Left kidney (tissue), 8 donors: ENCODE results near the gene CLEC4A. TPM values are rescaled to one million over a fixed set of nuclear protein-coding genes. Genes with fewer than 3 reads are reported as not detected.
"Not testable (repeated sequence)": the region's sequence is repeated elsewhere in the genome, so short reads cannot be mapped to it uniquely, and the experiment has no call there.

ENCODE experiments used
- DNase-seq: peaks from one replicate; pipeline ENCODE4 v3.0.0-alpha.2; 2013
- long read RNA-seq, 8 donors: transcript quantifications; one replicate each; lab custom pipeline, GENCODE V29; 2026
- polyA plus RNA-seq: library from polyadenylated mRNA; unstranded; fragments of 120-200 nt; gene quantifications from one replicate; pipeline ENCODE4 v1.2.1, GENCODE V29; 2013; ENCODE audit not compliant: insufficient read length

CLEC4A gene
- polyA plus RNA-seq: 3.5 TPM
- long read RNA-seq, donor 1: 0 reads
- long read RNA-seq, donor 2, partial matches to known transcripts: 0 of 2 reads
- long read RNA-seq, donor 2, other reads (novel, unspliced or antisense): 0 of 2 reads
- long read RNA-seq, donor 3: 0 reads
- long read RNA-seq, donor 4: 0 reads
- long read RNA-seq, donor 5, partial matches to known transcripts: 0 of 3 reads
- long read RNA-seq, donor 5, other reads (novel, unspliced or antisense): 0 of 3 reads
- long read RNA-seq, donor 6: 0 reads
- long read RNA-seq, donor 7: 0 reads
- long read RNA-seq, donor 8: 0 reads

GRCh38 chr12:8123124-8123912 is at the start of gene CLEC4A:
CLEC4A (plus strand) TSS chr12:8123617; CDS start chr12:8123879, 262 bp downstream.
- no peak for DNase-seq

DNA sequence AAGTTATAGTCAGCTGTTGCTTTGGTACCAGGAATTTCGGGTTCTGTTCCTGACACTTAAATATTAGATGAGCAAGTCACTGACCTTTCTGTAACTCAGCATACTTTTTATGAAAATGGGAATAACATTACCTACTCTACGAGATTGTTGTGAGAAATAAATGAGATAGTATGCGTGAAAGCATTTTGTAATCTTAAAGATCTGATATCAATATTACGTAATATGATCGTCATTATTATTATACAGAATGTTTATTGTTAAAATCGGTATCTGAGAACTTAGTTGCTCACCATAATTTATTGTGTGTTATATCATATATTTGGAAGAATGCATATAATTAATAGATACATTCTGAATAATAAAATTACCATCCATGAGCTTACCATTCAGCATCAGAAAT is 47.5 kb upstream of the CLEC4A start:
- DNase-seq: no peak

GRCh38 chr12:8076366-8076765 is 47.1 kb upstream of the CLEC4A start:
- no peak for DNase-seq

GRCh38 chr12:8077207-8077606 is 46.2 kb upstream of the CLEC4A start:
- peak; percentile 36 for DNase-seq

DNA sequence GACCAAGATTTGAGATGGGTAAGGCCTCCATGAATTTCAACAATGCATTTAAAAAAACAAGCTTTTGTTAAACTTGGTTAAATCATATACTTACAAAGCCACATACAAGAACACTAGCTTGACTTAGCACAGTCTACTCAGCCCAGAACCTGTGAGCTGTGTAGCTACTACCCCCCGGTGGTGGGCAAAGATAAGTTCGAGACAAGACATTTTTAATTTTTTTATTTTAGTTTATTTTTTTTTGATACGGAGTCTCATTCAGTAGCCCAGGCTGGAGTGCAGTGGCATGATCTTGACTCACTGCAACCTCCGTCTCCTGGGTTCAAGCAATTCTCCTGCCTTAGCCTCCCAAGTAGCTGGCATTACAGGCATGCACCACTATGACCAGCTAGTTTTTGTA is 45.0 kb upstream of the CLEC4A start:
- DNase-seq: peak; percentile 24

DNA sequence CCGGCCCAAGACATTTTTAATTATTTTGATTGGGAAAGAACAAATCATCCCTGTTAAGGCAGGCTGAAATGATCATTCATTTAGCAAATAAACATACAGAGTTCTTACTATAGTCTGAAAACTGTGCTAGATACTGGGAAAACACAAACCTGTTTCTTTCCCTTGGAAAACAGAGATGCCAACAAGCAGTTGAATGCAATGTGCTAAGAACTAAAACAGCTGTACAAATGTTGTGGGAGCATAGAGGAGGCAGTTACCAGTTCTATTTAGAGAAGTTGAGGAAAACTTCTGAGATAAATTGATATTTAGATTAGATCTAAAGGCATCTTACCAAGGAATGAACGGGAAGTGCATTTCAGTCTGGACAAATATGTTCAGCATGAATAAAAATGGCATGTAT is 44.5 kb upstream of the CLEC4A start:
- DNase-seq: no peak

DNA sequence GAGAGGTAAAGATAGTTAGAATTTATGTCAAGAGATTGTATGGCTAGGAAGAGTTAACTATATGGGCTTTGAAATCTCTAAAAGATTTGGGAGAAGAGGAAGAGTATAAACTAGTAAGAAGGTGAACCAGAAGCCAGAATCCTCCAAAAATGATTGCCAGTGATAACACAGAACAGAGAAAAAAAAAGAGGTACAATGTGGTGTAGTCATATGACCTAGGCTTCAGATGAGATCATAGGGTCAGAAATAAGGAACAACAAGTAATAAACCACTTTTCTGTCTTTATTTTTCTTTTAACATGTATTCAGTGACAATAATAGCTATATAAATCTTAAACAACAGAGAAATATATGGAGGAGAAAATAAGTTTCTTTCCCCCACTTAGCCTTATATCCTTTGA is 43.3 kb upstream of the CLEC4A start:
- no peak for DNase-seq

- peak; percentile 19 for DNase-seq
Measured at GRCh38 chr12:8081251-8081920, 42.0 kb upstream of the CLEC4A start.

DNA sequence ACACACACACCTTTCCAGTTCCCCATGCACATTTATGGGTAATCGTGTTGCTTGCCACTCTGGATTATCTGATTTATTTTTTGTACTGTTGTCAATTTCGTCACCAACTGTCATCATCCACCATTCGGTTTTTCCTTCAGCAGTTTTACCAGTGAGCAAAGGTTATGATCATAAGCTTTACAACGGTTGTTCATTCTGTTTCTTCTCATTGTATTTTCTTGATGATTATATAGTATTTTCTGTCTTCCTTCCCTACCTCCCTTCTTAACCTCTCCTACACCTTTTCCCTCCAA is 40.7 kb upstream of the CLEC4A start:
- DNase-seq: no peak

GRCh38 chr12:8084351-8084750 is 39.1 kb upstream of the CLEC4A start:
- DNase-seq: not testable (repeated sequence)

DNA sequence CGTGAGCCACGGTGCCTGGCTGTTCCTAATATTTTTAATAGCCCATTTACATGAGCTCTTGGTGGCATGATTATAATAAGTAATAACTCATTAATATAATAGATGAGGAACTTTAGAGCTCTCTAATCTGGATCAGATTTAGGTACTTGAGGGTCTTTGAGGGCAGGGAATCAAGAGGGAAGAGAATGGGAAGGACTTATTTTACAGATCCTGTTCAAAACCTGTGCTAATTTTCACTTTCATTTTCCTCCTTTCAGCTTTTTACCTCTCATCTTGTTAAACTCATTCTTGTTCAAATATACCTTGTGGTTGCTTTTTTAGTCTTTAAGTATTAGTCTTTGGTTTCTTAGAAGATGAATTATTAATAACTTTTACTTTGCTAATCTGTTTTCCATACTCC is 35.8 kb upstream of the CLEC4A start:
- no peak for DNase-seq

DNA sequence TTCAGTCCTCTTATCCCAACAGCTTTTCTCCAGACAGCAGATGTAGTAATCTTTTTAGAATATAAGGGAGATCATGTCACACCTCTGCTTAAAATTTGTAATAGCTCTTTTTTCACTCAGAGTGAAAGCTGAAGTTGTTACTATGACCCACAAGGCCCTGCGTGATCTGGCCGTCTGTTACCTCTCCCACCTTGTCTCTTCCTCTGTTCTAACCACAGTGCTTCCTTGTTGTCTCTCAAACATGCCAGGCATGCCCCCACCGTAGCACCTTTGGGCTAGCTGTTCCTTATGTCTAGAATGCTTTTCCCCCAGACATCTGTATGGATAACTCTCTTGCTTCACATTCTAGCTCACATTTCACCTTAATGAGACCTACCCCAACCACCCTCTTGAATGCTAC is 34.8 kb upstream of the CLEC4A start:
- no peak for DNase-seq

DNA sequence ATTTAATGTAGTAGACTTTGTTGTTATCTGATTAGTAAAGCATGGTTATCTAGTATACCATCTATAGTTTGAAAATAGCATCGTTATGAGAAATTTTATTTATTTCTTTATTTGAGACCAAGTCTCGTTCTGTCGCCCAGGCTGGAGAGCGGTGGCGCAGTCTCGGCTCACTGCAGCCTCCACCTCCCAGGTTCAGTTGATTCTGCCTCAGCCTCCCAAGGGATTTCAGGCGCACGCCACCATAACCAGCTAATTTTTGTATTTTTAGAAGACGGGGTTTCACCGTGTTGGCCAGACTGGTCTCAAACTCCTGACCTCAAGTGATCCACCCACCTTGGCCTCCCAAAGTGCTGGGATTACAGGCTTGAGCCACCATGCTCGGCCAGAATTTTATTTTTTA is 34.1 kb upstream of the CLEC4A start:
- not testable (repeated sequence) for DNase-seq

- DNase-seq: no peak
Measured at GRCh38 chr12:8089716-8090115, 33.7 kb upstream of the CLEC4A start.

- no peak for DNase-seq
Measured at GRCh38 chr12:8093291-8093690, 30.1 kb upstream of the CLEC4A start.

DNA sequence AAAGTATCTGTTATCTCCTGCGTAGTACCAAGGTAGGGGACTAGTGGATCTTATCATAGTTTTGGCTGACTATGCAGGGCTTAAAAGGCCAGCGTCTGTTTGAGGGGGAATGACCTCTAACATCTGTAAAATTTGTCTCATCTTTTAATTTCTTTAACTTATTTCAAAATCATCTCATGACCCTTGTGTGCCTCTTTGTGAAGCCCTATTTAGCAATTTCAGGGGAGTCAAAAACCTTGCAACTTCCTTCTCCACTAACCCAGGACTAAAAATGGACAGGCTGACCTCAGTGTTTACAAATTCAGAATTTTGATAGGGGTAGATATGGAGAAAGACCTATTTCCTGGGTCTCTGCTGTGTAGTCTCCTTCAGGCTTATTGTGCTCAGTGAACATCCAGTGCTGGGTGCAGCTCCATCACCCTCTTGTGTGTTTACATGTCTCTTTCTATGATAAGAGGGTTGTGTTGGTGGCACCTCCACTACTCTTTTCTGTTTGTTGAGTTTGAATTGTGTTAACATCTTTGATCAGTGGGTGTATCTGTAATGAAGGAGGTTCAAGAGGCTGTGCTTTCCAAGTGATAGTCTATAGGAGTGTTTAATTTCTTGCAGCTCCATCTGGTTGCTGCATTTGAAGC is 27.0 kb upstream of the CLEC4A start:
- no peak for DNase-seq

- DNase-seq: no peak
Measured at GRCh38 chr12:8099235-8099634, 24.2 kb upstream of the CLEC4A start.

DNA sequence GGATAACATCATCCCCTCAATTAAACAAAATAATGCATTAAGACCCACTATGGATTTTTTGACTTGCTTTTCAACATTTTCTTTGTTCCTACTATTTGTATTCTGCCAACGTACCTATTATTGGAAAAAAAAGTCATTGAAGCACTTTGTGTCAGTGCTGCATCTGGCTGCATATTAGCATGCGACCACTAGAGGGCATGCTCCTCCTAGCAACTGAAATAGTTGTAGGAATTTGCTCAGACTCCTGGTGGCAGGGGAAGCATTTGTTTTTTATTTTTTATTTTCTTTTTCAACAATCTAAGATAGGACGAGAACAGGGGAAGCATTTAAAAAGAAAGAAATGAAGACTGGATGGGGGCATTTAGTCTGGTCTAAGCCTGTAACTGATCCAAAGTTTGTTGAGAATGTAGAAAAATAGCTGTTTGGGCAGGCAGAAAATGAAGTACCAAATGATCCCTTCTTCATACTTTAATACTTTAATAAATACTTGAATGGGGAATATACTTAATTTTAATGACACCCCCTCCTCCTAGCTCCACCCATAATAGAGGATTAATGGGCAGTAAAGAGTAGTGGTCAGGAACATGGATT is 14.5 kb upstream of the CLEC4A start:
- peak; percentile 71 for DNase-seq

DNA sequence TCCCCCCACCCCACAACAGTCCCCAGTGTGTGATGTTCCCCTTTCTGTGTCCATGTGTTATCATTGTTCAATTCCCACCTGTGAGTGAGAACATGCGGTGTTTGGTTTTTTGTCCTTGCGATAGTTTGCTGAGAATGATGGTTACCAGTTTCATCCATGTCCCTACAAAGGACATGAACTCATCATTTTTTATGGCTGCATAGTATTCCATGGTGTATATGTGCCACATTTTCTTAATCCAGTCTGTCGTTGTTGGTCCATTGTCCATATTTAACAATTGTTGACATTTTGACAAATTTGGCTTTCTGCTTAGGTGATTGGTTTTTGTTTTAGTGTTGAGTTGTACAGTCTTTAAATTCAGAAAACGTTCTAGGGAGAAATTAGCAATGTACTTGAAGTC is 10.3 kb upstream of the CLEC4A start:
- not testable (repeated sequence) for DNase-seq

- no peak for DNase-seq
Measured at GRCh38 chr12:8120072-8120713, 3.2 kb upstream of the CLEC4A start.

DNA sequence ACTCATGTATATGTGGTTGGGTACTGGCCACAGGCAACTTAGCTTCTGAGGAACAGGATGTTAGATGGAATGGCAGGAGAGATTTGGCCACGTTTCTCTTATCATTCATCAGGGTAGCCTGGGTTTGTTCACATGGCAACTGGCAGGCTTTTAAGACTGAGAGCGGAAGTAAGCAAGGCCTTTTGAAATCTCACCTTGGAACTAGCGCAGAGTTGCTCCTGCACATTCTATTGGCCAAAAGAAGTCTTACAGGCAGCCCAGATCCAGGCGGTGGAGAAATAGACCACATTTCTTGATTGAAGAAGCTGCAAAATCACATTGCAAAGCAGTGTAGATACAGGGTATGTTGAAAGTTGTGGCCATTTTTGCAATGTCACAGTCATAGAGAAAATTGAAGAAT is 3.7 kb downstream of the CLEC4A start:
- DNase-seq: no peak
